GM21529 (cell line): ENCODE measurements around the gene KIAA0825.

Source experiments
- ATAC-seq: cut with Tn5 transposase; IDR thresholded peaks from one replicate; pipeline ENCODE4 v1.9.1; 2021; ENCODE audit not compliant: unreplicated experiment

Gene KIAA0825

DNA sequence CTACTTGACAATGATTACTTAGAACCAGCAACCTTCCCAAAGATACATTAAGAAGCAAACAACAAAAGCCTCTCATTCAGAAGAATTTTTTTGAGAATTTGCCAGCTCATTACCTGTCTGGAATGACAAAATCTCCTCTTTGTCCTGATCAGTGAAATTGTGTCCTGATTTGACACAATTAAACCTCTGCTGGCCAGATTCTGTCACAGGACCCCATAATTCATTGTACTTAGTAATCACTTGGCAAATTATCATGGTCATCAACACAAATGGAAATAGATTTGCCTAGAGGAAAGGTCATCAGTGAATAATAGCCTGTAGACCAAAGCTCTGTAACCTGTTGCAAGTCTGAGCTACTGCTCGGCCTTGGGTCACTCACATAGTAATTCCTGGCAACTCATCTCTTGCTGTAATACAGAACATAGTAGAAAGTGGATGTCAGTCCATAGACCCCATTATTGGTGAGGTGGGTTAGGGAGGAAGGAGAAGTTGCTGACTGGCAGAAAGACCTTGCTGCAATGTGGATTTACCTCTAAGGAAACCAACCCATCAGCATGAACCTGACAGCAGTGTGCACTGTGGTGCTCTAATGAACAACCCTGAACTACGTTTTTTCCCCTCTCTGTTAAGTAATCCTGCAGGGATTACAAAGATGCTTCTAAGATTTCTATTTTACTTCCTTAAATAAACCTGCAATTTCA lies 370.1 kb downstream of the KIAA0825 start:
- no peak for ATAC-seq

DNA sequence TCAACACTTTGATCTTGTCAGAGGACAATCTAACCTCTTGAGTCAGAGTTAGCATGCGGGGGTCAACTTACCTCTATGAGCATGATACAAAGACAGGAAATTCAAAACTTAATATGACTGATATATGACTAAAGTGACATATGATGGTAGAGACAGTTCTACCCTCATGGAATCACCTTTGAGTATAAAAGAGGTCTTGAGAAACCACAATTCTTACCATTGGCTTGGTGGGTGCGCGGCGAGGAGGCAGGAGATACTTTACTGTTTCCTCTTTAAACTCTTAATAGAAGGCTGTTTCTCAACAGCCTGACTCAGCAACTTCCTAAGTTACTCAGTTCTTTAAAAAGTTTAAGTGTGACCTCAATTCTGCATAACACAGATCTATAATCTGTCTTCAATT lies 372.8 kb downstream of the KIAA0825 start:
- ATAC-seq: no peak

GRCh38 chr5:94244921-94245320 lies 373.5 kb downstream of the KIAA0825 start:
- ATAC-seq: no peak

GRCh38 chr5:94243612-94244011 lies 374.8 kb downstream of the KIAA0825 start:
- no peak for ATAC-seq

GRCh38 chr5:94240993-94241651 lies 377.3 kb downstream of the KIAA0825 start:
- ATAC-seq: no peak

GRCh38 chr5:94240596-94240992 lies 377.8 kb downstream of the KIAA0825 start:
- ATAC-seq: no peak

DNA sequence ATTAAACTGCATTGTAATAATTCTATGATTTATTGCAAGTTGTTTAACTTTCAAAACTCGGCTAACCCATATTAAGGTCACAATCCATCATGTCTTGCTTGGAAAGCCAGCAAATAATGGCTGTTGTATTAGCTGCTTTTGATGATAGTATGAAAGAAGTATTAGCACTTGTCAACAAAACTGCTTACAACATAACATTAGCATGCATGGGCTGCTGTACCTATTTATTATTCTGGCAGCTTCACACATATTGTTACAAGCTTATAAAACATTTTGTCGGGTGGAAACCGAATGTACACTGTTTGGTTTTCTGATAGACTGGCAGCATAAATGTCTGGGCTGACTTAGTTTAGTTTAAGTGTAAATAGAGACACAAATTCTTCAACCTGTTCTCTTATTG lies 378.3 kb downstream of the KIAA0825 start:
- no peak for ATAC-seq

- no peak for ATAC-seq
Observed at GRCh38 chr5:94239266-94239665, 379.1 kb downstream of the KIAA0825 start.

GRCh38 chr5:94234987-94235386 lies 383.4 kb downstream of the KIAA0825 start:
- ATAC-seq: no peak

DNA sequence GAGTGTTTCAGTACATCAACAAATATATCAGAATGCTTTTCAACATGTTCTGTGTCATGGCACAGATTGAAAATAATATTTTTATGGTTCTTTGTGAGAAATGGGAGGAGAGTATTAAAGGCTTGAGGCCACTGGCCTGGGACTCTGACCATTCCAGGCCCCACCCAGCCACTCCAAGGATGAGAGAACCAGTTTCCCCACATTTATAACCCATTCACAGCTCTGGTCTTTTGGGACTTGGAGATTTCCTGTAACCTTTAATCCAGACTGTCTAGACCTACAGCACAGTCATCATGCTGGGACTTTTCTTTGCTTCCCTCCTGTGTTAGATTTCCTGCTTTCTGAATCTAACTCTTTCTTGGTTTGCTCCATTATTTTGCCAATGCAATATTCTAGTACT lies 389.6 kb downstream of the KIAA0825 start:
- ATAC-seq: no peak

DNA sequence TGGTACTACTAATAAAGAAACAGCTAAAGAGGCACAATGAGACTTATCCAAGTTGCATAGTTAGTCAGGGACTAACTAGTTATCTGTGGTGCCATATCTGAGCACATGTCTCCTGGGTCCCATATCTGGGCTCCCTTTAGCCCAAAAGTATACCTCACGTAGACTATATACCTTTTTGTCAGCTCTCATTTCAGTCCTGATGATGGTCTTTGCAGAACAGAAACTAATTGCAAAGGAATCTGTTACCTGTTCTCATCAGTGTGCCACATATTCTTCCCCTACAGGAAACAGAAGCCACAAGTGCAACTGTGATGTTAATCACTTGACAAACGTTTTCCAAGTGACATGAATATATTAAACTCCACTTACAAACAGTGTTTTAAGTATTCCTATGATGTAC lies 395.2 kb downstream of the KIAA0825 start:
- ATAC-seq: no peak

DNA sequence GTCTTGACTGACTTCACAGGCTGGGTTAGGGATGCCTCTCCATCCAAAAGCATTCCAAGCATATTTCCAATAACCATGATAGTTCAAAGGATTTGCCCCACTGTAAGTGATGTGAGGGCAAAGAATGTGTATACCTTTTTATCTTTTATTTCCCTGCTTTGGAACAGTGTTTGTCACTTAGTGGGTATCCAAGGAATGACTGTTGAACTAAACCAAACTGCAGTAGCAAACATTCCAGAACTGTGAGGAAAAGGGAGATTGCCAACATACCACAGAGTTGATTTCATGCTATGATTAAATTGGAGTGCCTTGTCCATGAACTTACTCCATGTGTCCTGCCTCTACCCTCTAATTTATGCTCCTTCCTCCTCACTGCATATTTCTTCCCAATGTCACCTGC lies 400.0 kb downstream of the KIAA0825 start:
- no peak for ATAC-seq

DNA sequence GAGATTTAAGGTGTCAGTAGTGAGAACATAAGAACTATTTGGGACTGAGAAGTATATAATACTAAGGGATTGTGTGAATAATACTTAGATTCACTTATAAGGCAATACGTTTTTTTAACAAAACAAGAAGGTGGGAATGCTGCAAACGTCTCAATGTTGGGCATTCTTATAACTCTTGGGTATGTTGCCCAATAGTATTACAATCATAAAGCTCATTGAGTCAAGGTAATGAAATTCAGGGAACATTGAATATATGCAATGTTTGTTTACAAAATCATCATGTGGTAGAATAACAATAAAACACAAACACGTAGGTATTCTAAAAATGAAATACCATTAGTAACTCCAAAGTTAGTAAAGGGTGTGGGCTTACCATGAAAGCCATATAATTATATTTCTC lies 400.7 kb downstream of the KIAA0825 start:
- no peak for ATAC-seq

DNA sequence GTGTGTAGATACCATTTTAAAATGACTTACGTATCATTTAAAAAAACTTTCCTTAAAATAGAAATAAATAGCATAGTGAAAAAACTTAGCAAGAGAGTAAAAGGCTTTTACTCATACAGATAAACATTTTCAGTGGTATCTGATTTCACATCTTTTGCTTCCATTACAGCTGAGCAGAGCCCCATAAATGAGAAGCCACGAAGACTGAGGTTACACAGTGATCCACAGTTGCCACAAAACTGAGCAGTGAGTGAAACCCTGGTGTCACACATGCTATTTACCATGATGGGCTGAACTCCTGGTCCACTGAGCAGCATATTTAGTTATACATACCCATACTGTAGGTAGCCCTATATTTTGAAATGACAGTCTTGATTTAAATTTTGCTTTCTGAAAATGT lies 401.2 kb downstream of the KIAA0825 start:
- ATAC-seq: no peak

DNA sequence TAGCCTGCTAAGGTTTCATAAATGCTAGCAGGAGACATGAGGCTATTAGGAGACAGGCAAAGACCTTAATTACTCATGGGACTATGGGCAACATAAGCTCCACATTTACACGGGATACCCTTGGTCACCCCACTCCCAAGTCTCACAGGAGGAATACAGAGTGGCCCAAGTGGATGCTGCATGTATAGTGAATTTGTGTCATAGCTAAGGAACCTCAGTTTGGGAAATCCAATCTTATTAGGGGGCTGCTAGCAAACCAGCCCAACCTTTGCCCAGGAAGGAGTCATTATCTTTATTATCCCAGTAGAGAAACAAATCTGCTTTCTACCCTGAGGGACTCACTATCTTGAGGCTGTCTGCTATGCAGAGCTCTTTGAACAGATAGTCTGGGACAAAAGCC lies 405.9 kb downstream of the KIAA0825 start:
- ATAC-seq: no peak

GRCh38 chr5:94209774-94210355 lies 408.5 kb downstream of the KIAA0825 start:
- ATAC-seq: no peak

DNA sequence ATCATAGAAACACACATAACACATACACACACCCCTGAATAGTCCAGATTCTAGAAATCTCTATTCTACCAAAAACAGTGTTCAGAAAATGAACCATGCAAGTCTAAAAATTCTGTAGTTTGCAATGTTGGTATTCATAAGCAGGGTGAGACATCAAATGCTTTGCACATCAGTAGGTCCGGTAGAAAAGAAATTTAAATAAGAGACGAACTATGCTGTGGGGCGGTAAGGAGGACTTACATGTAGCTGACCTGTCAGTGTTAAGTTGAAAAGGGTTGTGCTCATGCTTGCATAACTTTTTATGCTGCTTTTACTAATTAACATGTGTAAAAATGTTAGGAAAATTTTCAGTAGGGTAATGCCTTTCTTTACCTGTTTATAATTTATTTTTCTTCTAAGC lies 409.1 kb downstream of the KIAA0825 start:
- no peak for ATAC-seq

DNA sequence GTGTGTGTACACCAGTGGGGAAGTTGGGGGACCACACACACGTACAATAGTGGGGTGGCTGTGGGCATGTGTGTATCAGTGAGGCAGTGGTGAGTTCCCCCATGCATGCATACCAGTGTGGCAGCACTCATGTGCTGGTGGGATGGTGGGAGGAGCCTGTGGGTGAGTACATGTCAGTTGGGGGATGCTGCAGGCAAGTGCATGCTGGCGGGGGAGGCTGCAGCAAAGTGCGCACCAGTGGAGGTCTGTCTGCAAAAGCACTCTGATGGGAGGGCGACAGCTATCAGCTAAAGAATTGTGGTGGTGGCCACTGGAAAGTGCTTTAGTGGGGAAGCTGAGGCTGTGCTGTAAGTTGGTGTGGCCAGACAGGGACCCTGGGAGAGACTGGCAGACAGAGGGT lies 418.8 kb downstream of the KIAA0825 start:
- no peak for ATAC-seq

DNA sequence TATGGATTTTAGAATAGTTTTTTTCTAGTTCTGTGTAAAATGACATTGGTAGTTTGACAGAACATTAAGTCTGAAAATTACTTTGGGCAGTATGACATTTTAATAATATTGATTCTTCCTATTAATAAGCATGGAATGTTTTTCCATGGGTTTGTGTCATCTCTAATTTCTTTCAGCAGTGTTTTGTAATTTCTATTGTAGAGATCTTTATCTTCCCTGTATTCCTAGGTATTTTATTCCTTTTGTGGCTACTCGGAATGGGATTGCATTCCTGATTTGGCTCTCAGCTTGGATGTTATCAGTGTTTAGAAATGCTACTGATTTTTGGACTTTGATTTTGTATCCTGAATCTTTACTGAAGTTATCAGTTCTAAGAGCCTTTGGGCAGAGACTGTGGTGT lies 420.4 kb downstream of the KIAA0825 start:
- no peak for ATAC-seq

GRCh38 chr5:94196953-94197352 lies 421.5 kb downstream of the KIAA0825 start:
- no peak for ATAC-seq

DNA sequence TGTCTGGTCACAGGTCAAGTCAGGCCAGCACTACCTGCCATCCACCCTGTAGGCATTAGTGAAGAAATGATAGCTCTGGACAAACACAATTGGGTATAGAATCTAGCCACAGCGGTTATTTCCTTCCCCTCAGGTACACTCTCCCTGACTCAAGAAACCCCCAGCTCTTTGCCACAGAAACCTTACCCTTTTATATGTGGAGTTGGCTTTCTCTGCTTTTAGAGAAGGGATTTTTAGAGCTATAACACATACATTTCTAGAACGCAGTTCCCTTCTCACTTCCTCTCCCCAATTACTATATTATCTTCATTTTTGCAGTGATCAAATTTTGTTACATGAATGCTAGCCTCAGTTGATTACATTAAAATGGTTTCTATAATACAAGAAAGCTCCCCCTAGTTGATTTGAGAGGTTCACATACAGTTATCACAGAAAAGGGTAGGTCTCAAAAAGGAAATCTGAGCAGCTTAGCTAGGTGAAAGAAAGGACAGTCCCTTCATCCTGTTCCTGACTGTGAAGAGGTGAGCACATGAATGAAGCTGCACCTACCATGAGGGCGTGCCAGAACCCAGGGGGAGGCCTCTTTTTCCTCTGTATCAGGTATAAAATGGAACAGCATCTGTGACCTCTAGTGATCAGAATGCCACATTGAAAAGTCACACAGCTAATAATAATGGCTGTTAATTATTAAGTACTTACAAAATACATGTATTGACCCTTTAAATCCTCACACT lies 425.6 kb downstream of the KIAA0825 start:
- no peak for ATAC-seq

DNA sequence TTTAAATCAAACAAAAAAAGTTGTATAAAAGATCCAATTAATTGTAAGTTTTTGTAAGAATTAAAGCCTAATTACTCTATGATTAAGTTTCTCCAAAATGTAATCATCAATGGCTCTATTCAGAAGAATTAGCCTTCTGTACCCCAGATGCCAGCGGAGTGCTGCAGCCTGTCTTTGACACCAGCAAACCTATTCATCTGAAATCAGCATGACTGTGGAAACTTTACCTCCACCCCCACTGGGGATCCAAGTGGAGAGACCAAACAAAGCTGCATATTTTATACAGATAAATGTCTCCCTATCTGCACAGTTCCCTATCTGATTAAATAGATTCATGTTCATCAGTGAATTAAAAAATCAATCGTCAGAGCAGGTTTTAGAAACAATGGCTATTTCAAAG lies 426.8 kb downstream of the KIAA0825 start:
- no peak for ATAC-seq
